Stimulated activated CD4-positive, alpha-beta T cell treated with anti-CD3 and anti-CD28 coated beads, Interleukin-1b, Interleukin-23, amount 100 ng/mL, for 1 hour (primary cell): ENCODE results near the gene KHK.
"Not testable (repeated sequence)": the region's sequence is repeated elsewhere in the genome, so short reads cannot be mapped to it uniquely, and the experiment has no call there.

Source experiments
- DNase-seq, 2 donors: peaks; one replicate each; pipeline ENCODE4 v3.0.0-alpha.2; 2020; ENCODE audit warnings: low read depth in 2 of 2

KHK gene

GRCh38 chr2:27095745-27096651, 9.4 kb downstream of the KHK start:
- no peak for DNase-seq

GRCh38 chr2:27096748-27097297, 10.3 kb downstream of the KHK start:
- DNase-seq: no peak

GRCh38 chr2:27097341-27097740, 10.8 kb downstream of the KHK start:
- no peak for DNase-seq

GRCh38 chr2:27099334-27099955, 12.9 kb downstream of the KHK start:
- no peak for DNase-seq

DNA sequence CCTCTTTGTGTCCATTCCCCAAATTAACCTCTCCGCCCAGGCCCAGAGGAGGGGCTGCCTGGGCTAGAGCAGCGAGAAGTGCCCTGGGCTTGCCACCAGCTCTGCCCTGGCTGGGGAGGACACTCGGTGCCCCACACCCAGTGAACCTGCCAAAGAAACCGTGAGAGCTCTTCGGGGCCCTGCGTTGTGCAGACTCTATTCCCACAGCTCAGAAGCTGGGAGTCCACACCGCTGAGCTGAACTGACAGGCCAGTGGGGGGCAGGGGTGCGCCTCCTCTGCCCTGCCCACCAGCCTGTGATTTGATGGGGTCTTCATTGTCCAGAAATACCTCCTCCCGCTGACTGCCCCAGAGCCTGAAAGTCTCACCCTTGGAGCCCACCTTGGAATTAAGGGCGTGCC, 13.5 kb downstream of the KHK start:
- no peak for DNase-seq

DNA sequence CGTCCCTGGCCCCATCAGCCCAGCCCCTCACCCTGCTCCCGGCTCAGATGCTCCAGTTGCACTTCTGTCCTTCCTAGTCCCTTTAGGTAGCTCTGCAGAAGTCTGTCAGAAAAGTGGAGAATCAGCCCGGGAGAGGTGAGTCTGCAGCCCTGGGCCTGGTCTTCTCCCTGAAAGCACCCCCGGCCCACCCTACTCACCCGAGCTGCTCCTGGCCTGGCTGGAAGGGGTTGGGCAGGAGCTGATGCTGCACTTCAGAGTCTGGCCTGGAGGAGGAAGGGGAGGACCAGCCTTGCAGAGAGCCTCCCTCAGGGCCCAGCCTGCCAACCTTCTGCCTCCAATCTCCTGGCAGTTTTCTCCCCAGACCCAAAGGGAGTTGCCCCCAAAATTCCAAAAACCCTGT, 15.8 kb downstream of the KHK start:
- no peak for DNase-seq

GRCh38 chr2:27105981-27106380, 19.4 kb downstream of the KHK start:
- no peak for DNase-seq

DNA sequence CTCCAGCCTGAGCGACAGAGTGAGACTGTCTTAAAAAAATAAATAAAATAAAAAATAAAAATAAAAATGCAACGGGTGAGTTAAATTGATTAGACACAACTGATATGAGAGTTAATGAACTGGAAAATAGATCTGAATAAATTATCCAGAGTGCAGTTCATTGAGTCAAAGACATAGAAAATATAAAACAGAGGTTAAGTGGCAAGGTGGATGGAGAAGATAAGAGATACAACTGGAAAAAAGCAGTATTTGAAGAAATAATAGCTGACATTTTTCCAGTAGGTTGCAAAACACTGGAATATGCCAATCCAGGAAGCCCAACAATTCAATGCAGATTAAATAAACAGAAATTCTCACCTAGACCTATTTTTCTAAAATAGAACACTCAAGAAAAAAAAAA, 21.6 kb downstream of the KHK start:
- DNase-seq: no peak

DNA sequence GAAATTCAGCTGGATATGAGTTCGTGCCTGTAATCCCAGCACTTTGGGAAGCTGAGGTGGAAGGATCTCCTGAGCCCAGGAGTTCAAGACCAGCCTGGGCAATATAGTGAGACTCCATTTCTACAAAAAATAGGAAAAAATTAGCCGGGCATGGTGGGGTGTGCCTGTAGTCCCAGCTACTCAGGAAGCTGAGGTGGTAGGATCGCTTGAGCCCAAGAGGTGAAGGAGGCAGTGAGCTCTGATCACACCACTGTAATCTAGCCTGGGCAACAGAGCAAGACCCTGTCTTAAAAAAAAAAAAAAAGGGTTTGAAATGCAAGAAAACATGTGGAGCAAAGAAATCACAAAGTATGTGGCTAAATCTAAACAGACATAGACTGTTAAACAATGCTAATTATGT, 22.5 kb downstream of the KHK start:
- no peak for DNase-seq

GRCh38 chr2:27110603-27111352, 24.2 kb downstream of the KHK start:
- DNase-seq: not testable (repeated sequence)

- not testable (repeated sequence) for DNase-seq
Observed at GRCh38 chr2:27111392-27112078, 25.0 kb downstream of the KHK start.

GRCh38 chr2:27115519-27115918, 28.9 kb downstream of the KHK start:
- no peak for DNase-seq

GRCh38 chr2:27117995-27118524, 31.5 kb downstream of the KHK start:
- no peak for DNase-seq

DNA sequence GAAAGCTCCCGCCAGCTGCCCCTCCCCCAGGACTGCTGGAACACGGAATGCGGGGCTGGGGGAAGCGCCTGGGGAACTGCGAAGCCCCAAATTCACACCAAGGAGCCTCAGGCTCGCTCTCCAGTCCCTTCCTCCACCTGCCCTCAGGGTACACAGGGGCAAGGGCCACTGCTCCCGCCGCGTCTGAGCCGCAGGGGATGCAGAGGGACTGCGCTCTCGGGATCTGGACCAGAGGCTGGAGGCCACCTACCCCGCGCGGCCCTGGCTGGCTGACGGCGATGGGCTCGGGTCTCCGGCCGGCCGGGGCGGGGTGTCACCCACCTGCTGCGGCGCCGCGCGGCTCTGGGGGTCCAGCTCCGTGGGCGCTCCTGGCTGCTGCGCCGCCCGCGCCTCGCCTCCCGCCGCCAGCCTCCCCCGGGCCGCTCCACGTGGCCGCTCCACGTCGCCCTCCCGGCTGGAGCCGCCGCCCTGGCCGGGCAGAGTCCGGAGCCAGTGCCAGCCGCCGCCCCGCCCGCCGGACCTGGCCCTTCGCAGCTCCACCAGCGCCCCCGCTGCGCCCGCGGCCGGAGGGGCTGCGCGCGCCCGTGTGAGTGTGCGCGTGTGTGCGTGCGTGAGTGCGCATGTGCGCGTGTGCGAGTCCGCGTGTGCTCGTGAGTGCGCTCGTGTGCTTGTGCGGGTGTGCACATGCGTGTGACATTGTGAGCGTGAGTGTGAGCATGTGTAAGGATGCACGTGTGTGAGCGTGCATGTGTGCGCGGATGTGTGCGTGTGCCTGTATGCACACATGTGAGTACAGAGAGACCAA, 32.2 kb downstream of the KHK start, which contains the start of gene CGREF1:
TSS of gene CGREF1 (minus strand) at position 604 of the 805 bp plus-strand sequence. CDS start 14,762 bp downstream, outside the sequence.
- no peak for DNase-seq

DNA sequence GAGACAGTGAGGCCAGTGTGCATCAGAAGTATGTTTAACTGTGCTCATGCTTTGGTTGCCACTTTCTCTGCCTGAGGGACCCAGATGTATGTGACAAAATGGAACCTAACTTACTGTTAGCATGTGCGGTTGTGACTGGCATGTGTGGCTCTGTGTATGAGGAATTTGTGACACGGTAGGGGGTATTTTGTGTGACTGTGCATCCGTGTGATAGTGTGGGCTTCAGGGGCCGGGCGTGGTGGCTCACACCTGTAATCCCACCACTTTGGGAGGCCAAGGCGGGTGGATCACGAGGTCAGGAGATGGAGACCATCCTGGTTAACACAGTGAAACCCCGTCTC, 32.7 kb downstream of the KHK start:
- DNase-seq: not testable (repeated sequence)

- DNase-seq: no peak
Observed at GRCh38 chr2:27121906-27122305, 35.3 kb downstream of the KHK start.

DNA sequence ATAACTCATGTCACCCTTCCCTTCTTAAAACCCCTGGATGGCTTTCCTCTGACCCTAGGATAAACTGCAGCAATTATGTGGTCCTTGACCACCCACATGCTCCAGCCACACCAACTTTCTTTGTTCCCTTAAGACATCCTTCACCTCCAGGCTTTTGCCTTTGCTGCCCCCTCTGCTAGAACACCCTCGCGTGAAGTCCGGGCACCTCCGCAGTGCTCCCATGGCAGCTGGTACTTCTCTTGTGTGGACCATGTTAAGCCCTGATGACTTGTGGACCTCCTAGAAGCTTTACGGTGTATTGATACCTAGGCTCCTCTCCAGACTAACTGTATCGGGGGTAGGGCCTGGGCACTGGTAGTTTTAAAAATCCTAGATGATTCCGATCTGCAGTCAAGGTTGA, 36.2 kb downstream of the KHK start:
- DNase-seq: no peak

DNA sequence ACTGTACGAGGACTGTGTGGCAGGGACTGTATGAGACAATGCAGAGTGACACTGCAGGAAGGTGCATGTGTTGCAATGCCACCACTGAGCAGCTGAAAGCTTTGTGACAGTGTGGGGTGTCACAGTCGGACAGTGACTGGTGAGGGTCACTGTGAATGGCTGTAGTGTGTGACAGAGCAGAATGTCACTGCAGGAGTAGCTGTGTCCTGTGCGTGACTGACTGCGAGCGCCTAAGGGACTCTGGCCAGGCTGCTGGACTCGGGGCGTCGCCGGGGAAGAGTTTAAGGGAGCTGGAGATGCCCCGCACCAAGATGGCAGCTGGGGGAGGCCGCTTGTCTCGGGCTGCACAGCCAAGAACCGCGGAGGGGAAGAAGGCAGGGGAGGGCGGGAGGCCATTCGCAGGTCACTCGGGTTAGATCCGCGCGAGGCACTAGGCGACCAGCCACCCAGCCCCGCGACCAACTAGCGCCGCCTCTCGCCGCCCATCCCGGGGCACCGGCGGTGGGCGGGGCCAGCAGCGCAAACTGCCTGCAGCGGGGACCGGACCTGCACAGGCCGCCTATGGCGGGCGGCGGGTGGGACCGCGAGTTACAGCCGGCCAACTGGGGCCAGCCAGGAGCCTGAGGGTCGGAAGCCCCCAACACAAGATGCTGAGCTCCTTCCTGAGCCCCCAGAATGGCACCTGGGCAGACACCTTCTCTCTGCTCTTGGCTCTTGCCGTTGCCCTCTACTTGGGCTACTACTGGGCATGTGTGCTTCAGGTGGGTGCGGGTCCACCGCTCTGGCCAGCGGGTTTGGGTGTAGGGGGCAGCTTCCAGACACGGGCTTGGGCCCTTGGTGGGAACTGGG, 37.0 kb downstream of the KHK start, which contains the start of gene ABHD1:
TSS of gene ABHD1 (plus strand) at position 514 of the 849 bp plus-strand sequence. CDS start at position 648, 134 bp downstream.
- DNase-seq: no peak

DNA sequence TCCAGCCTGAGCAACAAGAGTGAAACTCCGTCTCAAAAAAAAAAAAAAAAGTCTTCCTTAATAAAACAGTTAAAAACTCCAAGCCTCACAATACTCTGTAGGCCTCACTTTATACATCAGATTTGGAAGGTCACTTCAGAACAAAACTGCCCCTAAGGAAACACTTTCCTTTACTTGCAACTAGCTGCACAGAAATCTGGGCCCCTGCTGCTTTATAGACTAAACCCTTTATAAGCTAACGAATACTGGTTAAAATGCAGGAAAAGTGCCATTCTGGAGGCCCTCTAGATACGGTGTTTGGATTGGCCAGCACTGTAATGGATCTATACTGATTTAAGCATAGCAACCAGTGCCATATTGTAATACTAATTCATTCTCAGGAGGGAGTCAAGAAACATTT, 38.5 kb downstream of the KHK start:
- no peak for DNase-seq
